ENCODE data around the gene ORMDL2.

GRCh38 chr12:55847603-55848291, 29.9 kb downstream of the ORMDL2 start:
- TF ChIP-seq PATZ1 (CRISPR knock-in tag; IDR thresholded peaks at IDR 0.05; ENCODE audit: borderline replicate concordance), result no peak
- TF ChIP-seq ZFP30 (CRISPR knock-in tag; IDR thresholded peaks at IDR 0.05), result no peak
- TF ChIP-seq ZNF70 (CRISPR knock-in tag; IDR thresholded peaks at IDR 0.05), result no peak
- no peak for TF ChIP-seq TSHZ2 (CRISPR knock-in tag; IDR thresholded peaks at IDR 0.05)
- TF ChIP-seq OSR1 (CRISPR knock-in tag; IDR thresholded peaks at IDR 0.05), result no peak
- TF ChIP-seq ESRRG (CRISPR knock-in tag; IDR thresholded peaks at IDR 0.05), result no peak
- TF ChIP-seq ZNF565 (CRISPR knock-in tag; conservative IDR thresholded peaks at IDR 0.05; ENCODE audit: low read depth), result no peak
- TF ChIP-seq GLIS3 (CRISPR knock-in tag; IDR thresholded peaks at IDR 0.05), result no peak
- TF ChIP-seq PPARA (CRISPR knock-in tag; IDR thresholded peaks at IDR 0.05; ENCODE audit: borderline replicate concordance), result no peak
- TF ChIP-seq, protein P1, sequence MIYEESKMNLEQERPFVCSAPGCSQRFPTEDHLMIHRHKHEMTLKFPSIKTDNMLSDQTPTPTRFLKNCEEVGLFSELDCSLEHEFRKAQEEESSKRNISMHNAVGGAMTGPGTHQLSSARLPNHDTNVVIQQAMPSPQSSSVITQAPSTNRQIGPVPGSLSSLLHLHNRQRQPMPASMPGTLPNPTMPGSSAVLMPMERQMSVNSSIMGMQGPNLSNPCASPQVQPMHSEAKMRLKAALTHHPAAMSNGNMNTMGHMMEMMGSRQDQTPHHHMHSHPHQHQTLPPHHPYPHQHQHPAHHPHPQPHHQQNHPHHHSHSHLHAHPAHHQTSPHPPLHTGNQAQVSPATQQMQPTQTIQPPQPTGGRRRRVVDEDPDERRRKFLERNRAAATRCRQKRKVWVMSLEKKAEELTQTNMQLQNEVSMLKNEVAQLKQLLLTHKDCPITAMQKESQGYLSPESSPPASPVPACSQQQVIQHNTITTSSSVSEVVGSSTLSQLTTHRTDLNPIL (CRISPR knock-in tag; IDR thresholded peaks at IDR 0.05; ENCODE audit: low read depth), result no peak
- no peak for TF ChIP-seq RARB (CRISPR knock-in tag; IDR thresholded peaks at IDR 0.05)

Data from SK-N-SH treated with all-trans-retinoic acid at 6 μM for 48 hours (cell line).